GM12892 (cell line): Measurements from ENCODE around the gene NXPH1.

ENCODE experiments used
- POLR2A ChIP-seq: IDR thresholded peaks from 2 replicates; pipeline ENCODE4 v1.6.1; 2011; ENCODE audit warnings: low read depth, low read length, control low read depth
- POLR2AphosphoS5 ChIP-seq: IDR thresholded peaks from 2 replicates; pipeline ENCODE4 v1.6.1; 2011; ENCODE audit warnings: low read depth, low read length, control low read depth

DNA sequence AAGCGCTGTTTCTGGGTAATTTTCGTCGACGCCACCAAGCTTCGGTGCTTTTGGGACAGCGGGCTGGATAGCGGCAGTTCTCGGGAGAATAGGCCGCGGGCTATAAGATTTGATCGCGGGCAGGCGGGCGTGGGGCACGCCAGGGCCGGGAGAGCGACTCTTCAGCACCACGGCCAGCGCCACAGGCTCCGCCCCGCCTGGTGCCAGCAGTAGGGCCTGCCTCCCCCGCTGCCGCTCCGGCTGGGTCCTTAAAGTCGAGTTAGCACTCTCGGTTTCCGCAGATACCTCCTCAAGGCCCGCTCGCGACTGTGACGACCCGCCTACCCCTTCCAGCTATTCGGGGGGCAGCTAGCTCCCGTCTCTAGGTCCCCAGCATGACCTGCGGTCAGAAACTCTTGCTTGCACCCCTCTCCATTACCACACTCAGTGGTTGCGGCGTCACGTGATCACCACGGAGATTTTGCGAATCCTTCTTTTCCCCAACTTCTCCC is 9.4 kb downstream of the NXPH1 start:
- TF ChIP-seq POLR2A = no peak
- TF ChIP-seq POLR2AphosphoS5 = no peak
